Measurements from ENCODE around the gene ABLIM1.

ABLIM1 gene

DNA sequence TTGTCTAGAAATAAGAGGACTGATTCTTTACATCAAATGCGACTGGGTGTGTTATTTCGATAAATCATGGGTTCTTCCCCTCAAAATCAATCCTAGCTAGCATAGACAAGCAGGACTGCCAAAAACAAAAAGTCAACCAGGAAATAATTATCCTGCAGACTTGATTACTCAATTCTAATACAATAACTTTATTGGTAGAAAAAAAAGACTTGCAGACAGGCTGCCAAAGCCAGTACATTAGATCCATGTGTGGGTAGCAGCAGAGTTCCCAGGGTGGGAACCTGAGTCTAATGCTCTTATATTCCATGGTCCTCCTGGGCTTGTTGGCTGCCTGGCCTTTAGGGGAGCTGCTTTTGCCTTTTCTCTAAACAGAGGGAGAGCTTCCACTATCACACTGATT lies 261.6 kb downstream of the ABLIM1 start:
- DNase-seq (ENCODE audit: low read depth) = no peak
- no peak for TF ChIP-seq CTCF (IDR thresholded peaks at IDR 0.05; ENCODE audit: low read depth, low read length, missing control alignments)
- H3K4me3 ChIP-seq (ENCODE audit: low read depth, low read length) = no peak overlapping the region

DNA sequence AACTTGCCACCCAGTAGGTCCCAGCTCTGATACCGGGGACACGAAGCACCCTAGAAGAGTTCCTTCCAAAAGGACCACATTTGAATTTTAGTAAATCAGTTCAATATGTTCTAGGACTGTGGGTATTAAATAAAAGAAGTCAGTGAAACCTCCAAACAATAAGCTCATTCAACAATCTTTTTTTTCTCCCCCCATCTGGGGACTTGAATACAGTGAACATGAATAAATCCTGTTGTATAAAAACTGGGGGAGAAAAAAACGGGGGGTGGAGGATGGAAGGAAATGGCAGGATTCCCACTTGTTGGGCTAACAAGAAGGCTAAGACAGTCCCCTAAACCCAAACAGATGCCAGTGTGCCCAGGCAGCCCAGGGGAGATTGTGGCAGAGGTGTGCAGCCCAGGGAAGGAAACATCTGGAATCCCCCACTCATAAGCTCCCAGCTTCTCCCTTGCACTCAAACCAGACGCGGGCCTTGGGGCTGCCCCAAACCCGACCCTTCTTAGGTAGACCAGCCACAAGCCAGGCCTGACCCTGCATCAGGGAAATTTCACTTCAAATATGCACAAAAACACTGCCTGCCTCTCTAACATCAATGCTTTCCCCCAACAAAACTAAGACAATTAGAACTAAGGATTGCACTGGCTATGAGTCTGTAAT lies 262.6 kb downstream of the ABLIM1 start:
- TF ChIP-seq CTCF (IDR thresholded peaks at IDR 0.05; ENCODE audit: low read depth, low read length, missing control alignments) = no peak
- H3K4me3 ChIP-seq (ENCODE audit: low read depth, low read length) = no peak overlapping the region
- no peak for DNase-seq (ENCODE audit: low read depth)

DNA sequence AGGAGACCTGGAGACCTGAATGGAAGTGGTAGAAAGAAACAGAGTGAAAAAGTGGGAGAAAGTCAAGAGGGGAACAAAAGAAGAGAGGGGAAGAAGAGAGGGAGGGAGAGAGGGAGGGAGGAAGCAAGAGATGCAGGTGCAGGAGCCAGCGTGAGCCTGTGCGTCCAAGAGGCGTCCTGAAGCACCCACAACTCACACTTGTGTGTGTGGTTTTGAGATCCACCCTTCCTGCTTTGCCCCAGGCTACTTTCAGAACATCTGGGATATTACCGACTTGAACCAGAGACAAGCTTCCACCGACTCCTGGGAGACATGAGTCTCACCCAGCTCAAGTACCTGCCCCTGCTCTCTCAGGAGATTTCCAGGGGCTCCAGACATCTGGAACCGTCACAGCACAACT lies 263.5 kb downstream of the ABLIM1 start:
- H3K4me3 ChIP-seq (ENCODE audit: low read depth, low read length) = no peak overlapping the region
- no peak for DNase-seq (ENCODE audit: low read depth)
- TF ChIP-seq CTCF (IDR thresholded peaks at IDR 0.05; ENCODE audit: low read depth, low read length, missing control alignments) = no peak

DNA sequence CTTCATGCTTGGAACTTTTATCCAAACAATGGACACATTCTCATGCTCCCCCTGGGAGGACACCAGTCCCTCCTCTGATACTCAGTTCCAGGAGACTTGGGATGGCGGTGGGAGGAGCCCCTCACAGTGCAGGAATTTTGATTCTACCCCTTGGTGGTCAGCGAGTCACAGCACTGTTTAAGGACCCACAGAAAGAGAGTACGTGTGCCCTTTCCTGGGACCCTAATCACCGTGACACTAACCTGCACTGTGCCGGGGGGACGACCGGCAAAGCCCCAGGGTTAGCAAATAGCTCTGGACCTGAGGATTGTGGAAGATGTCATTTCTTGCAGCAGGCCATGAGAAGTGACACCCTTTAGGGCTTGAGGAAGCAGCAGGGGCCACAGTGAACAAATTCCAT lies 264.2 kb downstream of the ABLIM1 start:
- no peak overlapping the region for H3K4me3 ChIP-seq (ENCODE audit: low read depth, low read length)
- no peak for DNase-seq (ENCODE audit: low read depth)
- TF ChIP-seq CTCF (IDR thresholded peaks at IDR 0.05; ENCODE audit: low read depth, low read length, missing control alignments) = no peak

DNA sequence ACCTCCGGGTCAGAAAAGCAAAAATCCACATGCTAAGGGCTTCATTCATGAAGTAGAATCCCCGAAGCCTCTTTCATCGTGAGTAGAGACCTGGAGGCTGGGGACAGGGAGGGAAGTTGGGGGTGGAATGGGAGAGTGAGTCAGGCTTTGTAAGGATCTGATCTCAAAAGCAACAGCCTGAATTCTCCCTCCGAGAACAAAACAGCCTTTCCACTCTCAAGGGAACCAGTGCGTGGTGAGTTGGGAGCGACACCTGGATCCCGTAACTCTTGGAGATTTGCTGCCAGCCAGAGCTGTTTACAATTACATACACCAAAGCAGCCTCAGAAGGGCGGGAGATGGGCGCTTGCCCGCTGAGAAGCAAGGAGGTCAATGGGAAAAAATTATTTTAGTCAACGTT lies 264.6 kb downstream of the ABLIM1 start:
- no peak for DNase-seq (ENCODE audit: low read depth)
- no peak for TF ChIP-seq CTCF (IDR thresholded peaks at IDR 0.05; ENCODE audit: low read depth, low read length, missing control alignments)
- H3K4me3 ChIP-seq (ENCODE audit: low read depth, low read length) = no peak overlapping the region

DNA sequence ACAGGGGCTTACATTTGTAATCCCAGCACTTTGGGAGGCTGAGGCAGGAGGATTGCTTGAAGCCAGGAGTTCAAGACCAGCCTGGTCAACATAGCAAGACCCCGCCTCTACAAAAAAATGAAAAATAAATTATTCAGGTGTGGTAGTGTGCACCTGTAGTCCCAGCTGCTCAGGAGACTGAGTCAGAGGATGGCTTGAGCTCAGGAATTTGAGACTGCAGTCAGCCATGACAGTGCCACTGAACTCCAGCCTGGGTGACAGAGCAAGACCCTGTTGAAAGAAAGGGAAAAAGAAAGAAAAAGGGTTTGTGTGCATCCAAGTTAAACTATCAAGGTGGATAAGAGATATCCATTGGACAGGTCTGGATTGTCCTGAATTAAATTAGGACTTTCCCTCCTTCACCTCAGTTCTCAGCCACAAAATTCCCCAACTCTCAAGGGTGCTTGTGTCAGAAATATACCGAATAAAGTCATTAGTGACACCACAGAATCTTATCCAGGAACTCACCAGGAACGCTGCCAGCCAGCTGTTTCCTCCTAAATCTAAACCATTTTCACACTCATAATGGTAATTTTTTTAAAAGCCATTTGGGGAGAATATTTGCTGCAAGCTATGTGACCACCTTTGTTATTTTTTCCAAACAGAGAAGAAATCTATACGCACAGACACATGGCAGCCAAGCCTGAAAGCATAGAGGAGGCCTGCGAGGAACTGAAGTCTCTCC lies 265.8 kb downstream of the ABLIM1 start:
- no peak overlapping the region for H3K4me3 ChIP-seq (ENCODE audit: low read depth, low read length)
- DNase-seq (ENCODE audit: low read depth) = no peak
- TF ChIP-seq CTCF (IDR thresholded peaks at IDR 0.05; ENCODE audit: low read depth, low read length, missing control alignments) = no peak

GRCh38 chr10:114391599-114391998 lies 266.5 kb downstream of the ABLIM1 start:
- TF ChIP-seq CTCF (IDR thresholded peaks at IDR 0.05; ENCODE audit: low read depth, low read length, missing control alignments) = no peak
- no peak overlapping the region for H3K4me3 ChIP-seq (ENCODE audit: low read depth, low read length)
- no peak for DNase-seq (ENCODE audit: low read depth)
